Measurements from ENCODE around the gene ZNF837. TPM values are rescaled to one million over a fixed set of nuclear protein-coding genes. Genes with fewer than 3 reads are reported as not detected.

Gene ZNF837
- total and polyA plus RNA-seq, 2 donors (not counting 1 experiment from before 2014, with no cell fraction given): 4.2 to 4.9 TPM

DNA sequence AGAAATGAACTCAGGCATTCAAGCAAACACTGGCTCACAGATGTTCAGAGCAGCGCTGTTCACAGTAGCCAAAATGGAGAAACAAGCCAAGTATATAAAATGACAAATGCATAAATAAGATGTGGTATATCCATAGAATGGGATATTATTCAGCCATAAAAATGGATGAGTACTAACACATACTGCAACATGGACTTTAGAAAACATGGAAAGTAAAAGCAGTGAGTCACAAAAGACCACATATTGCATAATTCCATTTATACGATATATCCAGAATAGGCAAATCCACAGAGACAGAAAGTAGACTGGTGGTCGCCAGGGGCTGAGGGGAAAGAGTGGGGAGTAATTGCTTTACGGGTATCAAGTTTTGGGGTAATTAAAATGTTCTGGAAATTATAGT is 6.6 kb downstream of the ZNF837 start:
- no peak overlapping the region for H3K9ac ChIP-seq (ENCODE audit: low read length)
- peaks cover 19% of the 10 kb centered on the region for H3K79me2 ChIP-seq (ENCODE audit: control insufficient read depth, insufficient read depth, low read length)
- H3K27ac Mint-ChIP-seq: no peak overlapping the region
- no peaks in the 10 kb centered on the region for H3K9me3 ChIP-seq (ENCODE audit: control extremely low read depth in 1 of 3, control insufficient read depth in 2 of 3, insufficient read depth in 1 of 3, low read length in 2 of 3)
- no peaks in the 10 kb centered on the region for H4K20me1 ChIP-seq (ENCODE audit: control insufficient read depth, insufficient read depth, low read length, poor library complexity, severe bottlenecking)
- TF ChIP-seq, protein P1, sequence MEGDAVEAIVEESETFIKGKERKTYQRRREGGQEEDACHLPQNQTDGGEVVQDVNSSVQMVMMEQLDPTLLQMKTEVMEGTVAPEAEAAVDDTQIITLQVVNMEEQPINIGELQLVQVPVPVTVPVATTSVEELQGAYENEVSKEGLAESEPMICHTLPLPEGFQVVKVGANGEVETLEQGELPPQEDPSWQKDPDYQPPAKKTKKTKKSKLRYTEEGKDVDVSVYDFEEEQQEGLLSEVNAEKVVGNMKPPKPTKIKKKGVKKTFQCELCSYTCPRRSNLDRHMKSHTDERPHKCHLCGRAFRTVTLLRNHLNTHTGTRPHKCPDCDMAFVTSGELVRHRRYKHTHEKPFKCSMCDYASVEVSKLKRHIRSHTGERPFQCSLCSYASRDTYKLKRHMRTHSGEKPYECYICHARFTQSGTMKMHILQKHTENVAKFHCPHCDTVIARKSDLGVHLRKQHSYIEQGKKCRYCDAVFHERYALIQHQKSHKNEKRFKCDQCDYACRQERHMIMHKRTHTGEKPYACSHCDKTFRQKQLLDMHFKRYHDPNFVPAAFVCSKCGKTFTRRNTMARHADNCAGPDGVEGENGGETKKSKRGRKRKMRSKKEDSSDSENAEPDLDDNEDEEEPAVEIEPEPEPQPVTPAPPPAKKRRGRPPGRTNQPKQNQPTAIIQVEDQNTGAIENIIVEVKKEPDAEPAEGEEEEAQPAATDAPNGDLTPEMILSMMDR (IDR thresholded peaks at IDR 0.05): no peak
- no peak for TF ChIP-seq EZH2 (IDR thresholded peaks at IDR 0.05; ENCODE audit: borderline replicate concordance, insufficient read depth, low read depth, low read length, poor library complexity, severe bottlenecking)
- no CpG with 5 or more reads among the region's 4 CpGs for WGBS (ENCODE audit: insufficient coverage)
- no peak overlapping the region for H3K4me3 Mint-ChIP-seq
- H3K27ac ChIP-seq (ENCODE audit: low read length in 2 of 2): no peak overlapping the region
- no peaks in the 10 kb centered on the region for H3K9me3 Mint-ChIP-seq (ENCODE audit: insufficient read depth)
- CTCF ChIA-PET: no interaction called here
- peaks cover 2% of the 10 kb centered on the region for H3K4me1 Mint-ChIP-seq
- ATAC-seq (ENCODE audit: low read depth) (no peak), DNase-seq (no peak)
- H3K4me3 ChIP-seq (ENCODE audit: control extremely low read depth in 1 of 5, extremely low read depth in 1 of 5, insufficient read depth in 1 of 5, low read depth in 2 of 5, low read length in 4 of 5): no peak overlapping the region
- no peaks in the 10 kb centered on the region for H3K27me3 ChIP-seq (replicated peaks in 1 of 4; ENCODE audit: control extremely low read depth in 1 of 4, control insufficient read depth in 3 of 4, insufficient read depth in 4 of 4, low read length in 3 of 4)
- H3K36me3 ChIP-seq (replicated peaks in 1 of 2; ENCODE audit: control extremely low read depth in 1 of 2, control insufficient read depth in 1 of 2, extremely low read depth in 1 of 2, insufficient read depth in 2 of 2, low read length in 1 of 2): peaks cover 0 to 2% of the 10 kb centered on the region in 2 experiments
- H2AFZ ChIP-seq (ENCODE audit: insufficient read depth, low read depth, low read length, poor library complexity, severe bottlenecking): no peak overlapping the region
- no peak overlapping the region for H3K4me2 ChIP-seq (replicated peaks; ENCODE audit: low read depth, low read length, poor library complexity, severe bottlenecking)
- intact Hi-C loops (cut with micrococcal nuclease): no loop called here
- H3K27me3 Mint-ChIP-seq: no peaks in the 10 kb centered on the region
- POLR2A ChIA-PET: no interaction called here
- H3K4me1 ChIP-seq (ENCODE audit: control insufficient read depth in 2 of 2, insufficient read depth in 2 of 2, low read length in 2 of 2): peaks cover 0 to 4% of the 10 kb centered on the region in 2 donors

DNA sequence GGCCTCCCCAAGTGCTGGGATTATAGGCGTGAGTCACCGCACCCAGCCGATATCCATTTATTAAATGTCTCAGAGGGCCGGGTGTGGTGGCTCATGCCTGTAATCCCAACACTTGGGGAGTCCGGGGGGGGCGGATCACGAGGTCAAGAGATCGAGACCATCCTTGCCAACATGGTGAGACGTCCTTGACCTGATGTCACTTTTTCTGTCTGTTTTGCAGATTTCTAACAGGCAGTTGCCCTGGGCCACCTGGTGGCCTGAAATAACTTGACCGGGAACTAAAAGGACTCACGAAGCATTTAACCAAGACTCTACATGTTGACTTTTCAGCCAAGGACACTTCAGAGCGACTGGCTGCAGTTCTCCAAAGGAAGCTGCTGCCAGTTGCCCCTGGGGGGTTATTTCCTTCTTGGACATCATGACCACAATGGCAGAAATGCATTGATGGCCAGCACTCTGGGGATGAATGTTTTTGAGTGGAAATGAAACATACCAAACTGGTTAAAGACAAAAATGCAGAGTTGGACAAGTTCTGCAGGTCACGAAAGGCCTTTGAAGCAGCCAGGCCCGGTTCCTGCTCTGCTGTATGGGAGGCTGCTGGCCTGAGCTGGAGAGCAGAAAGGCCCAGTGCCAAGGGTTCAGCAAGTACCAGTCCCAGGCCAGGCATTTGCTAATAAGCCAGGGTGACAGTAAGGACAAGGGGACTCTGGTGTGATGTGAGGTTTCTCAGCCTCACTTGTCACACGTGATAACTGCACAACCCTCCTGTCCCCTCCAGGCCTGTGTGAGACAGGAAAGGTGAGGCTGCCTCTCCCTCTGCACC is 8.3 kb downstream of the ZNF837 start:
- Mint-ChIP-seq H3K27ac (no peak overlapping the region), H3K4me3 (no peak overlapping the region), H3K27me3 (no peaks in the 10 kb centered on the region), H3K9me3 (ENCODE audit: insufficient read depth) (no peaks in the 10 kb centered on the region), H3K4me1 (no peaks in the 10 kb centered on the region)
- no peak overlapping the region for H3K9ac ChIP-seq (ENCODE audit: low read length)
- DNase-seq (no peak), ATAC-seq (ENCODE audit: low read depth) (no peak)
- H4K20me1 ChIP-seq (ENCODE audit: control insufficient read depth, insufficient read depth, low read length, poor library complexity, severe bottlenecking): no peaks in the 10 kb centered on the region
- H3K9me3 ChIP-seq (ENCODE audit: control extremely low read depth in 1 of 3, control insufficient read depth in 2 of 3, insufficient read depth in 1 of 3, low read length in 2 of 3): no peaks in the 10 kb centered on the region
- CTCF ChIA-PET: interaction anchor here (1.1 kb wide), 1 partner anchor 10 kb away, joined by 3 read pairs; the partner anchor contains the start of gene ZNF497
- 91% methylated on average over 14 of the region's 15 CpGs for WGBS (ENCODE audit: insufficient coverage)
- TF ChIP-seq EZH2 (IDR thresholded peaks at IDR 0.05; ENCODE audit: borderline replicate concordance, insufficient read depth, low read depth, low read length, poor library complexity, severe bottlenecking): no peak
- TF ChIP-seq, protein P1 (IDR thresholded peaks at IDR 0.05): no peak
- no peak overlapping the region for H2AFZ ChIP-seq (ENCODE audit: insufficient read depth, low read depth, low read length, poor library complexity, severe bottlenecking)
- no peaks in the 10 kb centered on the region for H3K36me3 ChIP-seq (replicated peaks in 1 of 2; ENCODE audit: control extremely low read depth in 1 of 2, control insufficient read depth in 1 of 2, extremely low read depth in 1 of 2, insufficient read depth in 2 of 2, low read length in 1 of 2)
- no peaks in the 10 kb centered on the region for H3K4me1 ChIP-seq (ENCODE audit: control insufficient read depth in 2 of 2, insufficient read depth in 2 of 2, low read length in 2 of 2)
- POLR2A ChIA-PET: no interaction called here
- H3K79me2 ChIP-seq (ENCODE audit: control insufficient read depth, insufficient read depth, low read length): peaks cover 13% of the 10 kb centered on the region
- no peak overlapping the region for H3K27ac ChIP-seq (ENCODE audit: low read length in 2 of 2)
- H3K27me3 ChIP-seq (replicated peaks in 1 of 4; ENCODE audit: control extremely low read depth in 1 of 4, control insufficient read depth in 3 of 4, insufficient read depth in 4 of 4, low read length in 3 of 4): no peaks in the 10 kb centered on the region
- no peak overlapping the region for H3K4me2 ChIP-seq (replicated peaks; ENCODE audit: low read depth, low read length, poor library complexity, severe bottlenecking)
- no peak overlapping the region for H3K4me3 ChIP-seq (ENCODE audit: control extremely low read depth in 1 of 5, extremely low read depth in 1 of 5, insufficient read depth in 1 of 5, low read depth in 2 of 5, low read length in 4 of 5)
- intact Hi-C loops (cut with micrococcal nuclease): no loop called here
